GM12891 (cell line): Measurements from ENCODE around the gene PCK1.

Source experiments
- POLR2A ChIP-seq: IDR thresholded peaks from 2 replicates; pipeline ENCODE4 v1.6.1; 2011; ENCODE audit warnings: low read depth, low read length, control low read depth
- TAF1 ChIP-seq: IDR thresholded peaks from 2 replicates; pipeline ENCODE4 v1.6.1; 2011; ENCODE audit warnings: low read depth, low read length, control low read depth

- TF ChIP-seq TAF1 (no peak), POLR2A (no peak)
These were observed 9.4 kb downstream of the PCK1 start for GRCh38 chr20:57570145-57570850.
